HG03460 (cell line): ENCODE measurements around the gene RMRP.
"Not testable (repeated sequence)": the region's sequence is repeated elsewhere in the genome, so short reads cannot be mapped to it uniquely, and the experiment has no call there.

Experiments
- ATAC-seq: cut with Tn5 transposase; IDR thresholded peaks from one replicate; pipeline ENCODE4 v1.9.1; 2021; ENCODE audit not compliant: unreplicated experiment

The RMRP gene

DNA sequence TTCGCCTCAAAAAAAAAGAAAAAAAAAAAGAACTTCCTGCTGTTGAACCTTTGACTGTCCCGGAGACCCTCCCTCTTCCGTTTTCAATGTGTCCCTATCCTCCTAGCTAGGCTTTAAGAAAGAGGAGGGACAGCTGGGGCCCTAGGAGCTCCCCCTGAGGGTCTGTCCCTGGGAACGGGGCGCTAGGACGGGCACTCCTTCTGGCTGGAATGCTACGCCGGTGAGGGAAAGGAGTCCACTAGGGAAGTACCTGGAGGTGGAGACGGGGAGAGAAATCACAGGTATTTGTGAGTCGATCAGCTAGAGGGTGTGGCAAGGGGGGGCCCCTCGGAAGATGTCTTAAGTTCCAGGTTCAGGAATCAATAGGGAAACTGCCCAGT, 11.7 kb downstream of the RMRP start:
- no peak for ATAC-seq

DNA sequence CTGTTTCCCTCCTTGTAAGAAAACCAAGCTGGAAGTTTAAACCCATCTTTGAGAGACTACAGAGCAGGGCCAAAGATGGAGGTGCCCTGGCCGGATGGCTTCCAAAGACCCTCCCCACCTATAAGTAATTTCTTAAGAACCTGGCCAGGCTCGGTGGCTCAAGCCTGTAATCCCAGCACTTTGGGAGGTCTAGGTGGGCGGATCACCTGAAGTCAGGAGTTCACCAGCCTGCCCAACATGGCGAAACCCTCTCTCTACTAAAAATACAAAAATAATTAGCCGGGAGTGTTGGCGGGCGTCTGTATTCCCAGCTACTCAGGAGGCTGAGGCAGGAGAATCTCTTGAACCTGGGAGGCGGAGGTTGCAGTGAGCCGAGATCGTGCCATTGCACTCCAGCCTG, 12.1 kb downstream of the RMRP start:
- not testable (repeated sequence) for ATAC-seq

DNA sequence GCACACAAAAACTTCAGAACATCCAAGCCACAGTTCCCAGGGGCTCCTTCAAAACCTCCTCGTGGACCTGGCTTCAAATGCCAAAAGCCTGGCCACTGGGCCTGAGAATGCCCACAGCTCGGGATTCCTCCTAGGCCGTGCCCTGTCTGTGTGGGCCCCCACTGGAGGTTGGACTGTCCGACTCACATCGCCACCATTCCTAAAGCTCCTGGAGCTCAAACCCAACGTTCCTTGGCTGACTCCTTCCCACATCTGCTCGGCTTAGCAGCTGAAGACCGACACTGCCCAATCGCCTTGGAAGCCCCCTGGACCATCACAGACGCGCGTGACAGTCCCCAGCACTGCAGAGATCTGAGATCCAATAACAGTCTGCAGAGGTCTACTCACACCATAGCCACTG, 14.8 kb downstream of the RMRP start:
- ATAC-seq, result no peak

DNA sequence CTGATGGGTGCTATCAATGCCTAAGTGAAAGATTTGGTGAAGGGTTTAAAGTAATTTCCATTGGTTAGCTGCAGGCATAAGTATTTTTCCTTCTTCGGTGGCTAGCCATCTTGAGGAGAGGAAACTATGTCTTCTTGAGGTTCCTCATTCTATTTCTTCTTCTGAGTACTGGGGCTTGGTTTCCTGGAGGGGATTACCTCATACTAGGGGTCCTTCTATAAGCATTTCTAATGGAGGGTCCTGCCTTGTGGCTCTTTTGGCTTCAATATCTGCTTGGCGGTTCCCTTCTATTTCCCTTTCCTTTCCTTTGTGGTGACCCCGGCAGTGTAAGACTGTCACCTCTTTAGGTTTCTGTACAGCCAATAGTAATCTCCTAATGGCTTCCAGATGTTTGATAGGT, 16.3 kb downstream of the RMRP start:
- not testable (repeated sequence) for ATAC-seq

DNA sequence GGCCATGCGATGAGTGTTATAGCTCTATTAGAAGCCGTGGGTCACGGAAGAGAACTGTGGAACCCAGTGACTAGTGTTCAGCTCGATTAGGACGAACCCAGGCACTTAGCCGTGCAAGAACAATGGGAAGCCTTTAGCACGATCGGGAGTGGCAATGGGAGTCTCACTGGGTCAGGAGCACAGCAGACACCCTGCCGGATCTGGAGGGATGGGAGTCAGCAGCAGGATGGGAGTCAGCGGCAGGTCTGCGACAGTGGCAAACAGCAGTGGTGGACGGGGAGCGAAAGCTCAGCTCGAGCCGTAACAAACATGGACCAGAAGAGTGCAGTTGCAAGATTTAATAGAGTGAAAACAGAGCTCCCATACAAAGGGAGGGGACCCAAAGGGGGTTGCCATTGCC, 17.4 kb downstream of the RMRP start:
- ATAC-seq, result not testable (repeated sequence)

DNA sequence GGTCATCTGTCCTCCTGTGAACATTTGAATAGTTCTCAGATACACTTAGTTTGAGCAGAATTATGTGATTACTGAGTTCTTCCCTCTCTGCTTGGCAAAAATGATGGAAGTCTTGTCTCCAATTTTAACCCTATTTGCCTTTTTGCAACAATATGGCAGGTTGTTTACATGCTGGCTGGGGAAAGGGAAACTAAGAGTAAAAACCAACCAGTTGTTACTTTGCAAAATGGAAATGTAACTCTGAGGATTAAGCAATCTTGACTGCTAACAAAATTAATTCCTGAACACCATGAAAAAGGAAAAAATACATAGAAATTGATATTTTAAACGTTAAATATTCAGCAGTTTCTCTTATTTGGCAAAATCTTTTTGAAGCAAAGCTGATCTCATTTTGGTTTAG, 18.2 kb downstream of the RMRP start:
- ATAC-seq, result no peak

DNA sequence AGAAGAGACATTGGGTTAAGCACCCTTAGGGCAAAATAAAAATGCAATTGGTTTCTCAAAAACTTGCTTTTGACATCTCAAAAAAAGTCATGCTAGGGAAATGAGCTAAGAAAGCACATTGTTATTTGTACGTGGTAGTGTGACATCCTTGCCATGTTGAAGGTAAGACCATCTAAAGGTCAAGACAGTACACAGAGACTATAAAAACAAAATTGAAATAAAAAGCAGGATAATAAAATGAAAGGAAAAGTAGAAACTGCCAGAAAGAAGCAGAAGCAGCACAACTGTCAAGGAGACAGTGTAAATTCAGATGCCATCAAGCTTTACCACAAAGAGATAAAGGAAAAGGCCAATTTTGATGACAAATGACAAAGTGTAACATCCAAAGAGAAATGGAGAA, 18.6 kb downstream of the RMRP start:
- not testable (repeated sequence) for ATAC-seq

DNA sequence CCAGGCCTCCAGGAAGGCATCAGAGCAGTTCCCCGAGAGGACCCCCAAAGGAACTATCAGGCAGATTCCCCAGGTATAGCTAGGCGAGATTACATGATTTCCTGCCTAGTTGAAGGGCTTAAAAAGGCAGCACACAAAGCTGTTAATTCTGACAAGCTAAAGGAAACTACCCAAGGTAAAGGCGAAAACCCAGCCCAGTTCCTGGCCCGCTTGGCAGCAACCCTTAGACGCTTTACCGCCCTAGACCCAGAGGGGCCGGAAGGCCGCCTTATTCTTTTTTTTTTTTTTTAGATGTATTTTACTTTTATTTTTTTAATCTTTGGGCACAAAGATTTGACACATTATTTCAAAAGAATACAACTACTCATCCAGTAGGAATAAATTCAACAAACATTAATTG, 19.1 kb downstream of the RMRP start:
- not testable (repeated sequence) for ATAC-seq

DNA sequence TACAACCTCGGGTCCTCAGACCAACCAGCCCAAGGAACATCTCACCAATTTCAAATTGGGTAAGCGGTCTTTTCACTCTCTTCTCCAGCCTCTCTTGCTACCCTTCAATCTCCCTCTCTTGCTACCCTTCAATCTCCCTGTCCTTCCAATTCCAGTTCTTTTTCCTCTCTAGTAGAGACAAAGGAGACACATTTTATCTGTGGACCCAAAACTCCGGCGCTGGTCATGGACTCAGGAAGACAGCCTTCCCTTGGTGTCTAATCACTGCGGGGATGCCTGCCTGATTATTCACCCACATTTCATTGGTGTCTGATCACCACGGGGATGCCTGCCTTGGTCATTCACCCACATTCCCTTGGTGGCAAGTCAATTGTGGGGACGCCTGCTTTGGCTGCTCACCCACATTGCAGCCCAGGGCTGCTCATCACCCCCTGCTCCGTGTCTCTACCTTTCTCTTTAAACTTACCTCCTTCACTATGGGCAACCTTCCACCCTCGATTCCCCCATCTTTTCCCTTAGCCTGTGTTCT, 20.3 kb downstream of the RMRP start:
- not testable (repeated sequence) for ATAC-seq

DNA sequence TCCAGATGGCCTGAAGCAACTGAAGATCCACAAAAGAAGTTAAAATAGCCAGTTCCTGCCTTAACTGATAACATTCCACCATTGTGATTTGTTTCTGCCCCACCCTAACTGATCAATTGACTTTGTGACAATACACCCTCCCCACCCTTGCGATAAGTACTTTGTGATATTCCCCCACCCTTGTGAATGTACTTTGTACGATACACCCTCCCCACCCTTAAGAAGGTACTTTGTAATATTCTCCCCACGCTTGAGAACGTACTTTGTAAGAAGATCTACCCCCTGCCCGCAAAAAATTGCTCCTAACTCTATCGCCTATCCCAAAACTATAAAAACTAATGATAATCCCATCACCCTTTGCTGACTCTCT, 21.0 kb downstream of the RMRP start:
- ATAC-seq, result not testable (repeated sequence)

DNA sequence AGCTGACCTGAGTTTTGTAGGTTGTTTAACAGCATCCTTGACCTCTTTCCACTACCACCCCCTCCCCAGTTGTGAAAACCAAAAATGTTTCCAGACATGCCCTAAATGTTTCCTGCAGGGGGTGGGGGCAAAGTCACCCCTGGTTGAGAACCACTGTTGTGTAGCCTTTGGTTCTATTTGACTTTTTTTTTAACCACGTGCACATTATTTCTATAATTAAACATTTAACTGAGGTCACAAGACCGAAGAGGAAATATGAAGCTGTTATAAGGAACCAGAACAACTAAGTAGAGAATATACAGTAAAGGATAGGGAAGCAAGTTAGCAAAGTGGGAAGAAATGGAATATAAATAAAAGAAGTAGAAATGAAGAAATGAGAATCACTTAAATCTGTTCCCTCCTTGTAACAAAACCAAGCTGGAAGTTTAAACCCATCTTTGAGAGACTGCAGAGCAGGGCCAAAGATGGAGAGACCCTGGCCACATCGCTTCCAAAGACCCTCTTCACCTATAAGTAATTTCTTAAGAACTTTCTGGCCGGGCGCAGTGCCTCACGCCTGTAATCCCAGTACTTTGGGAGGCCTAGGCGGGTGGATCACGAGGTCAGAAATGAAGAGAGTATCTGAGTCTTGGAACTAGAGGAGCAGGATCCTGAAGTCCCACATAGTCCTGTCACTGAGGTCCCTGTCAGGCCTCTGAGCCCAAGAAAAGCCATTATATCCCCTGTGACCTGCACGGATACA, 21.5 kb downstream of the RMRP start:
- ATAC-seq, result no peak

DNA sequence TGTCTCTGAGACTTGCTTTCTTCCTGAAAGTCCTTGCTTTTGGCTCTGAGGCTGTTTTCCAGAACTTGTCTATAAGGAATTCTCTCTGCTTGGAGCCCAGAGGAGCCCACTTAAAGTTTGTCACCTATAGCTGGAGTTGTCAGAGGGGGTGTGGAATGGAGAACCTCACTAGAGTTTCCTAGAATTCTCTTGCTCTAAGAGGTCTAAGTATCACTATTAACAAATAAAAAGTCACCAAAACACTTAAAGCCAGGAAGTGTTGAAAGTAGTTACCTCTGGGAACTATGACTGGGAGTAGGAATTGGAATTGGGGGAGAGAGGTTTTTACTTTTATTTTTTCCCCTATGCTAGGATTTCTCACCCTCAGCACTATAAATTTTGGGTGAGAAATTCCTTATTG, 22.1 kb downstream of the RMRP start:
- ATAC-seq, result no peak

DNA sequence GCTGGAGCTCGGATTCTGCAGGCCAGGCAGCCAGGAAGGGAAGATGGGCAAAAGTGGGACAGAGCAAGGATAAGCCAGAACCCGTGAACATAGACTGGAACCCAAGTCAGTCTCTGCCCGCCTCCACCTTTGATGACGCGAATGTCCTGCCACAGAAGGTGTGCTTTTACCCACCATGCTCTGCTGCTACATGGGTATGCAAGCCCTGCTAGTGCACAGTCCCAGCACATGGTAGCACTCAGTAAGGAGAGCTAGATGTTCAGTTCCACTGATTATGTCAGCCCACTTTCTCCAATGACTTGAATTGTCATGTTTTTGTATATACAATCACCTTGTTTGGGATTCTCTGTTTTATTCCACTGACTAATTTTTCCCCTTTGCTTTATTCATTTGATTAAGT, 28.2 kb downstream of the RMRP start:
- no peak for ATAC-seq

DNA sequence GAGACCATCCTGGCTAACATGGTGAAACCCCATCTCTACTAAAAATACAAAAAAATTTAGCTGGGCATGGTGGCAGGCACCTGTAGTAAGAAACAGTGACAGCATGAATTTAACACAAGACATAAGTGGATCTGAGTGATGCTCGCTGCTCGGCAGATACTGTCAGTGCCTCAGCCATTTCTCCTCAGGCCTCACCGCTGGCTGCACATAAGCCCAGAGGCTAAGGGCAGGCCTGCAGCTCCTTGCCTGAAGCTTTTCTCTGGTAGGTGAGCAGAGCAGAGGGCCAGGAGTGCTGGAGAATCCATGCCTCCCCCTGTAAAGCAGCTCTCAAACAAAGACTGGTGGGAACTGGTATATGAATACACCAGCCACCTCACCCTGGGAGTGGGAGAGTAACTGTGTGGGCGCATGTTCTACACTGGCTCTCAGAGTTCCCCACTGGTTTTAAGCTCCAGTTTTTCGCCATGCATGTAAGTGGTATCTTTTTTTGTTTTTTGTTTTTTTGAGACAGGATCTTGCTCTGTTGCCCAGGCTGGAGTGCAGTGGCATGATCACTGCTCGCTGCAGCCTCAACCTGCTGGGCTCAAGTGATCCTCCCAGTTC, 29.3 kb downstream of the RMRP start:
- ATAC-seq, result no peak

DNA sequence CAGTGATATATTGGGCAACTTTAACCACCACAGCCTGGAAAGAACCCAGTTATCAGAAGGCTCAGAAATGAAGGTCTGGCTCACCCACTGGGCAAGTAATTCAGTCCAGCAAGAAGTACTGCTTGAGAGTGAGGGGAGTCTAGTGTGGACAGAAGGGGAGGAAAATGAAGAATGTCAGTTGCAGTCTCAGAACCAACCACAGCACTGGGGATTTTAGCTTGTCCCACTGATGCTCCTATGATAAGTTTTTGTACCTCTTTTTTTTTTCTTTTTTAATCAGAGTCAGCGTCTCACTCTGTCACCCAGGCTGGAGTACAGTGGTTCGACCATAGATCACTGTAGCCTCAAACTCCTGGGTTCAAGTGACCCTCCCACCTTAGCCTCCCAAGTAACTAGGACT, 30.2 kb downstream of the RMRP start:
- ATAC-seq, result no peak

DNA sequence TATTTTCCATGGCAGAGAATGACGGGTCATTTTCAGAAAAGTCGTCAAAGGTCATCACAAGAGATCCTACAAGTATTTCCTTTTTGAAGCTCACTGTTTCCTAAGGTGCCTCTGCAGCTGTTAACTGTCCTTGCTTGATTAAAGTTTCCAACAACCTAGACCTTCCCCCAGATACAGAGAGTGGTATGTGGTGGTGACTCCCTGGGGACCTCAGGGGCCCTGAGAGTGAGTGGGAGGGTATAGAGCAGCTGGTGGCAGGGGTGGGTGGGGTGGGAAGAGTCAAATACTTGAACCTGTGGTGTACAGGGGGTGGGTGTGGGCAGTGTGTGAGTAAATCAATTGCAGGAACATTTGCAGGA, 38.0 kb downstream of the RMRP start:
- ATAC-seq, result peak; percentile 52

DNA sequence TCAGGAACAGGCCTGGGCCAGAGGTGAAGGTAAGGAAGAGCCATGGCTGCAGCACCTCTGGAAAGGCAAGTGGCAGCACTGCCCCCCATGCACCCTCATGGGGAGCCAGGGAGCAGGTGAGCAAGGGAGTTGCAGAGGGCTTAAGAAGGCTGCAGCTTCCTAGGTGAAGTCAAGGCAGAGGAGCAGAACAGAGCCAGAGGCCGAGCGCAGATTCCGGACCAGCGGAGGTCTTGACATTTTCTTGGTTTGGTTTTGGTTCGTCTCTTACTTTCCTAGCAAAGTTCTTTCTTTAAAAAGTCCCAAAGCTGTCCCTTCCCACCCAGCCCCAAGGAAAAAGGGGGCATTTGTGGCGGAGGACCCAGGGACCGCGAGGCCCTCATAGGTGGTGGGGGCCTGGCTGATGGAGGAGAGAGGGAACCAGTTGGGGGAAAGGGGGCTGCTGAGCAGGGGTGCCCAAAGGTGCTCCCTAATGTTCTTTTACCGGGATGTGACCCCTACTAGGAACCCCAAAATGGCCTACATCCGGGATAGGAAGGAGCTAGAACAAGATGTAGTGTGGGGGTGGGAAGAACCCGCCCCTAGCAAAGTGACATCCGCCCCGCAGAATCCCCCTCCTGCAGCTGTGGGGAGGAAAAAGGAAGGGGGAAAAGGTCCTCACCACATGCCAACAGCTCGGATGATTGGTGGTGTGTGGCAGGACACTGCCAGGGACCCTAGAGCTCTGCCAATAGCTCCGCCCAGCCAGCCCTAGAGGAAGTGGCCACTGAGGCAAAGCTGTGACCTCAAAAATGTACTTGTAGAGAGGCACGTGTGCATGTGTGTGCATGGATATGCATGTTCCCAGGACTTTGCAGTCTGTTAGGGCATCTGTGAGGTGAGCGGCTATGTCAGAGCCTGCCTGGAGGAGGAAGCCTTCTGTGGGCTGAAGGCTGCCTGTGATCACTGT, 38.7 kb downstream of the RMRP start:
- peak; percentile 55 for ATAC-seq

DNA sequence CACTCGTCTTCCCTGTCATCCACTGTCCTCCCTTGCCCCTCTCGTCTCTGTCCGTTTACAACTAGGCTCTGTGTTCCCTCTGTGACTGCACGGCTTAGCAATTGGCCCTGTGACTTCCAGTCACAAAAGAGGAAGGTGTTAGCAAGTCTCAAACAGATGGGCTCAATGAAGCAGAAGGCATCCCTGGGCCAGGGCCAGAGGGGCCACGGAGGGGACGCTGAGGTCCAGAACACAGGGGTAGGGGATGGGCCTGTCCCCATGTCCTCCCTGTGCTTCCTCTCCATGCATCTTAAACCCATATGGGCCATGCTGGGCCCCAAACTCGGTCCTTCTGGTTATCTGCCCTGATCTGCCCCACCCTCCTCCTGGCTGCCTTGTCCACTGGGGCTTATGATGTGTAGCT, 39.5 kb downstream of the RMRP start, which contains the start of gene CD72:
TSS of gene CD72 (minus strand) at position 89 of the 403 bp plus-strand sequence. CDS start 110 bp downstream, outside the sequence.
- ATAC-seq, result no peak

DNA sequence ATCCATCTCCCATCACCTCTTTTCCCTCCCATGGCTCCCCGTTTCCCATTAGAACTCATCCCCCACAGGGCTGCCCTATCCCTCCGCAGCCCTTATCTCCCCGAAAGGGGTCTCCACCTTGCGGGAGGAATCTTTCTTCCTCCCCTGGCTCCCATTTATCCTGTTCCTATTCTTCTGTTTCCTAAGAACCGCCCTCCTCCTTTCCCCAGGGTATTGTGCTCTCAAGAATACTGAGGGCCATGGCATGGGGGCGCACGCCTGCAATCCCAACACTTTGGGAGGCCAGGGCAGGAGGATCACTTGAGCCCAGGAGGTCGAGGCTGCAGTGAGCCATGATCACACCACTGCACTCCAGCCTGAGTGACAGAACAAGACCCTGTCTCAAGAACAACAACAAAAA, 40.3 kb downstream of the RMRP start:
- no peak for ATAC-seq

DNA sequence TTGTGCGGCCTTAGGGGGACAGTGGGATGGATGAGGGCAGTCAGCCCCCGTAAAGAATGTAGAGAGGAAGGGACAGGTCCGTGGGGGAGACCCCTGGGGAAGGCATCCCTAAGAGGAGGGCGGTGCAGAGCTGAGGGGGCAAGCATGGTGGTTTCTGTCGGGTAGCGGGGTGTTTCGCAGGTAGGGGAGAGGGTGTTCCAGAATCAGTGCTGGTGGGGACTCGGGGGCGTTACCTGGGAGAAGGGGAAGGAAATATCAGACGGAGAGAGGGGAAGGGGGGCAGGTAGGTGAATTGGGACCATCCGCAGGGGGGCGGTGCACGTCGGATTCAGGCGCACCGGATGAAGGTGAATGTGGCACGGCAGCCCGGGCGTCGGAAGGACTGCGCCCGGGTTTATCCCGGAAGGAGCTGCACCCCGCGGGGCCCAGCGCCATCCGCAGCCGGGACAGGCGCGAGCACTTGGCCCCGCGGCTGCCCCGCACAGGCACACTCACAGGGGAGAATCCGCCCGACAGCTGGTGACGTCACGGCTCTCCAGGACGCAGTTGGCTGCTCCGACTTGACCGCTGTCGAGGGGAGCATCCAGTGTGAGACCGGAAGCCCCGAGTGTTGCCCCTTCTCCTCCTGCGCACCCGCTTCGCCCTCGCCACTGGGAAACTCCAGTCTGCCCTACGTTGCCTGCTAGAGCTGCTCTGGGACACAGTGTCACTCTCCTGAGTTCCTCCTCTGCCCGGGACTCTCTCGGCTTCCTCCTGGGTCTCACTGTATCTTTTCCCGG, 40.9 kb downstream of the RMRP start:
- peak; percentile 37 for ATAC-seq
